RWPE1 (cell line): ENCODE results near the gene NR5A2.

ENCODE experiments used
- CTCF ChIA-PET: fragments of 350-600 bp; sonication (Branson Sonifier 250); formaldehyde crosslinking; extraction: SDS; loops from one replicate; lab custom pipeline; 2021; lab: Yijun Ruan, JAX
- POLR2A ChIA-PET: fragments of 400-600 bp; formaldehyde crosslinking; extraction: SDS; loops from one replicate; lab custom pipeline; 2020; ENCODE audit warnings: antibody characterized with exemption; ENCODE audit not compliant: low non-redundant PET; lab: Yijun Ruan, JAX
- DNase-seq: peaks from one replicate; pipeline ENCODE4 v3.0.0; 2012; ENCODE audit warnings: low spot score
- H3K27ac ChIP-seq: fragments of 450-650 bp; 2 replicates; pipeline ENCODE4 v1.5.1; 2017
- CTCF ChIP-seq: fragments of 450-650 bp; conservative IDR thresholded peaks from 2 replicates; pipeline ENCODE4 v1.5.1; 2017; ENCODE audit warnings: low read depth, mild to moderate bottlenecking

Gene NR5A2

GRCh38 chr1:200042119-200042551 lies 14.6 kb downstream of the NR5A2 start:
- ChIA-PET POLR2A (interaction anchor here (0.5 kb wide), 1 partner anchor 375 kb away, joined by 10 read pairs; no protein-coding TSS in a partner anchor), CTCF (interaction anchor here (0.5 to 1.0 kb wide), 2 partner anchors 150 to 468 kb away, joined by 3 read pairs; no protein-coding TSS in a partner anchor)
- DNase-seq = no peak
- no peak overlapping the region for H3K27ac ChIP-seq
- TF ChIP-seq CTCF = no peak

- ChIA-PET POLR2A (interaction anchor here (0.5 kb wide), 1 partner anchor 376 kb away, joined by 10 read pairs; no protein-coding TSS in a partner anchor), CTCF (interaction anchor here (0.6 kb wide), 1 partner anchor 1413 kb away, joined by 3 read pairs; no protein-coding TSS in a partner anchor)
- DNase-seq = no peak
- H3K27ac ChIP-seq = no peak overlapping the region
- TF ChIP-seq CTCF = no peak
These were observed 15.2 kb downstream of the NR5A2 start for GRCh38 chr1:200042552-200043335.

- no peak for DNase-seq
These were observed 15.8 kb downstream of the NR5A2 start for GRCh38 chr1:200043336-200043668.

GRCh38 chr1:200046115-200046514 lies 18.6 kb downstream of the NR5A2 start:
- POLR2A ChIA-PET = no interaction called here
- no peak for TF ChIP-seq CTCF
- CTCF ChIA-PET = no interaction called here
- DNase-seq = no peak
- no peak overlapping the region for H3K27ac ChIP-seq

More at GRCh38 chr1:200043336-200043668, 15.8 kb downstream of the NR5A2 start:
- POLR2A ChIA-PET = no interaction called here
- no peak overlapping the region for H3K27ac ChIP-seq
- CTCF ChIA-PET = interaction anchor here (0.6 kb wide), 1 partner anchor 1414 kb away, joined by 3 read pairs; no protein-coding TSS in a partner anchor
- TF ChIP-seq CTCF = no peak

GRCh38 chr1:200048244-200048643 lies 20.7 kb downstream of the NR5A2 start:
- CTCF ChIA-PET = interaction anchor here (0.6 to 0.7 kb wide), 2 partner anchors 237 to 853 kb away, joined by 3 to 4 read pairs; no protein-coding TSS in a partner anchor
- POLR2A ChIA-PET = no interaction called here

More at GRCh38 chr1:200048244-200048643, 20.7 kb downstream of the NR5A2 start:
- DNase-seq = no peak
- no peak overlapping the region for H3K27ac ChIP-seq
- TF ChIP-seq CTCF = no peak
